Measurements from ENCODE around the gene TRAK1.

Gene TRAK1

GRCh38 chr3:42128526-42128925 lies 37.4 kb downstream of the TRAK1 start:
- DNase-seq: no peak

- no peak for DNase-seq
These were observed 38.1 kb downstream of the TRAK1 start for GRCh38 chr3:42129014-42129953.

GRCh38 chr3:42130007-42130328 lies 38.8 kb downstream of the TRAK1 start:
- no peak for DNase-seq

- no peak for DNase-seq
These were observed 39.3 kb downstream of the TRAK1 start for GRCh38 chr3:42130329-42131070.

GRCh38 chr3:42133500-42134298 lies 42.5 kb downstream of the TRAK1 start:
- DNase-seq: no peak

GRCh38 chr3:42134867-42135464 lies 43.8 kb downstream of the TRAK1 start:
- DNase-seq: no peak

GRCh38 chr3:42139621-42140453 lies 48.7 kb downstream of the TRAK1 start:
- no peak for DNase-seq

GRCh38 chr3:42140665-42141203 lies 49.6 kb downstream of the TRAK1 start:
- DNase-seq: no peak

- DNase-seq: no peak
These were observed 52.3 kb downstream of the TRAK1 start for GRCh38 chr3:42143440-42143839.

GRCh38 chr3:42144209-42144608 lies 53.1 kb downstream of the TRAK1 start:
- no peak for DNase-seq

GRCh38 chr3:42148086-42148848 lies 57.1 kb downstream of the TRAK1 start:
- no peak for DNase-seq

GRCh38 chr3:42148982-42149432 lies 57.9 kb downstream of the TRAK1 start:
- DNase-seq: no peak

- no peak for DNase-seq
These were observed 58.4 kb downstream of the TRAK1 start for GRCh38 chr3:42149532-42149931.

- no peak for DNase-seq
These were observed 58.8 kb downstream of the TRAK1 start for GRCh38 chr3:42149975-42150374.

- DNase-seq: no peak
These were observed 60.5 kb downstream of the TRAK1 start for GRCh38 chr3:42151596-42152168.

- DNase-seq: no peak
These were observed 61.0 kb downstream of the TRAK1 start for GRCh38 chr3:42152193-42152592.

- DNase-seq: no peak
These were observed 61.9 kb downstream of the TRAK1 start for GRCh38 chr3:42153039-42153438.

GRCh38 chr3:42157540-42158538 lies 66.7 kb downstream of the TRAK1 start:
- DNase-seq: no peak

GRCh38 chr3:42159147-42159546 lies 68.0 kb downstream of the TRAK1 start:
- DNase-seq: no peak

Data from cortex of kidney (tissue), 1 donor.